Right atrium auricular region (tissue), 2 donors: ENCODE measurements around the gene FAF1. TPM values are rescaled to one million over a fixed set of nuclear protein-coding genes. Genes with fewer than 3 reads are reported as not detected.

ENCODE experiments used
- DNase-seq: peaks from one replicate; pipeline ENCODE4 v3.0.0-alpha.2; 2019; ENCODE audit warnings: low spot score
- H3K27ac ChIP-seq, 2 donors: fragments of 200-600 bp; sonication (generic); 1 replicate in 1 of 2; 2 replicates in 1 of 2; pipeline ENCODE4 v1.5.1; 2016 to 2019
- H3K27me3 ChIP-seq, 2 donors: fragments of 200-600 bp; sonication (generic); one replicate each; pipeline versions ENCODE4 v1.5.1 to v1.6.0; 2017 to 2019
- H3K36me3 ChIP-seq: fragments of 200-600 bp; sonication (generic); one replicate; pipeline ENCODE4 v1.5.1; 2016
- H3K4me1 ChIP-seq, 2 donors: fragments of 200-600 bp; sonication (generic); one replicate each; pipeline versions ENCODE4 v1.5.1 to v1.6.0; 2017 to 2019
- H3K4me3 ChIP-seq, 2 donors: fragments of 200-600 bp; sonication (generic); 1 replicate in 1 of 2; 2 replicates in 1 of 2; pipeline ENCODE4 v1.5.1; 2017 to 2019; ENCODE audit warnings: mild to moderate bottlenecking in 1 of 2, moderate library complexity in 1 of 2
- H3K9me3 ChIP-seq, 2 donors: fragments of 200-600 bp; sonication (generic); one replicate each; pipeline ENCODE4 v1.5.1; 2019
- total RNA-seq, 2 donors: library from RNA; depleted of rRNA; stranded (reverse); fragments of >200 nt; gene quantifications; one replicate each; pipeline ENCODE4 v1.1.0, GENCODE V29; 2016
- TF ChIP-seq, protein P1 (sequence below), 2 donors: fragments of 200-600 bp; sonication (generic); IDR thresholded peaks; one replicate each; pipeline ENCODE4 v1.5.1; 2019; ENCODE audit warnings: antibody characterized with exemption in 2 of 2

Gene FAF1
- total RNA-seq, 2 donors from 2014 or later, result 36.1 to 68.8 TPM

DNA sequence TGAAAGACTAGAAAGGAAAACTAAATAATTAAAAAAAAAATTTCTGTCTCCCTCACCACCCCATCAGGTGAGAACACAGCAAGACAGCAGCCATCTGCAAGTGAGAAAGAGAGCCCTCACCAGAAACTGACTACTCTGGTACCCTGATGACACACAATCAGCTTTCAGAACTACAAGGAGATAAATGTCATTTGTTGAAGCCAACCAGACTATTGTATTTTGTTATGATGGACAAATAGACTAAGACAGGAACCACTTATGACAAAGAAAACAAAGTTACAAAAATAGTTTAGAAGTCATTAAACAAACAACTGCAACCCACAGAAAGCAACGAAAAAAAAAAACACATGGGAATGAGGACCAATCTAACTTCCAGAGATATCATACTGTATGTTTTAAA is 98.3 kb downstream of the FAF1 start:
- TF ChIP-seq, protein P1, sequence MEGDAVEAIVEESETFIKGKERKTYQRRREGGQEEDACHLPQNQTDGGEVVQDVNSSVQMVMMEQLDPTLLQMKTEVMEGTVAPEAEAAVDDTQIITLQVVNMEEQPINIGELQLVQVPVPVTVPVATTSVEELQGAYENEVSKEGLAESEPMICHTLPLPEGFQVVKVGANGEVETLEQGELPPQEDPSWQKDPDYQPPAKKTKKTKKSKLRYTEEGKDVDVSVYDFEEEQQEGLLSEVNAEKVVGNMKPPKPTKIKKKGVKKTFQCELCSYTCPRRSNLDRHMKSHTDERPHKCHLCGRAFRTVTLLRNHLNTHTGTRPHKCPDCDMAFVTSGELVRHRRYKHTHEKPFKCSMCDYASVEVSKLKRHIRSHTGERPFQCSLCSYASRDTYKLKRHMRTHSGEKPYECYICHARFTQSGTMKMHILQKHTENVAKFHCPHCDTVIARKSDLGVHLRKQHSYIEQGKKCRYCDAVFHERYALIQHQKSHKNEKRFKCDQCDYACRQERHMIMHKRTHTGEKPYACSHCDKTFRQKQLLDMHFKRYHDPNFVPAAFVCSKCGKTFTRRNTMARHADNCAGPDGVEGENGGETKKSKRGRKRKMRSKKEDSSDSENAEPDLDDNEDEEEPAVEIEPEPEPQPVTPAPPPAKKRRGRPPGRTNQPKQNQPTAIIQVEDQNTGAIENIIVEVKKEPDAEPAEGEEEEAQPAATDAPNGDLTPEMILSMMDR (IDR thresholded peaks at IDR 0.05), result no peak
- Histone ChIP-seq H3K27ac (no peak overlapping the region), H3K4me3 (no peak overlapping the region), H3K27me3 (no peaks in the 10 kb centered on the region), H3K9me3 (peaks cover 0 to 19% of the 10 kb centered on the region in 2 donors), H3K4me1 (no peaks in the 10 kb centered on the region), H3K36me3 (no peaks in the 10 kb centered on the region)
- no peak for DNase-seq

- Histone ChIP-seq H3K36me3 (no peaks in the 10 kb centered on the region), H3K27me3 (no peaks in the 10 kb centered on the region)
- TF ChIP-seq, protein P1 (IDR thresholded peaks at IDR 0.05), result no peak
These were observed 99.4 kb downstream of the FAF1 start for GRCh38 chr1:50860702-50861101.

GRCh38 chr1:50860256-50860655 is 99.8 kb downstream of the FAF1 start:
- Histone ChIP-seq H3K27ac (no peak overlapping the region), H3K36me3 (no peaks in the 10 kb centered on the region), H3K9me3 (peaks cover 0 to 19% of the 10 kb centered on the region in 2 donors), H3K4me3 (no peak overlapping the region), H3K4me1 (no peaks in the 10 kb centered on the region), H3K27me3 (no peaks in the 10 kb centered on the region)
- DNase-seq, result no peak
- TF ChIP-seq, protein P1 (IDR thresholded peaks at IDR 0.05), result no peak

More at GRCh38 chr1:50860702-50861101, 99.4 kb downstream of the FAF1 start:
- Histone ChIP-seq H3K4me1 (no peaks in the 10 kb centered on the region), H3K9me3 (peaks cover 0 to 19% of the 10 kb centered on the region in 2 donors), H3K27ac (no peak overlapping the region), H3K4me3 (no peak overlapping the region)
- DNase-seq, result no peak

- Histone ChIP-seq H3K9me3 (peaks cover 0 to 19% of the 10 kb centered on the region in 2 donors), H3K27ac (no peak overlapping the region), H3K27me3 (no peaks in the 10 kb centered on the region), H3K4me3 (no peak overlapping the region), H3K4me1 (no peaks in the 10 kb centered on the region), H3K36me3 (no peaks in the 10 kb centered on the region)
- TF ChIP-seq, protein P1 (IDR thresholded peaks at IDR 0.05), result no peak
- DNase-seq, result no peak
These were observed 100.4 kb downstream of the FAF1 start for GRCh38 chr1:50859657-50860056.

GRCh38 chr1:50858761-50859160 is 101.3 kb downstream of the FAF1 start:
- TF ChIP-seq, protein P1 (IDR thresholded peaks at IDR 0.05), result no peak
- no peak overlapping the region for H3K4me3 ChIP-seq
- H3K27ac ChIP-seq, result no peak overlapping the region
- H3K27me3 ChIP-seq, result no peaks in the 10 kb centered on the region
- no peaks in the 10 kb centered on the region for H3K36me3 ChIP-seq
- DNase-seq, result no peak
- H3K9me3 ChIP-seq, result peaks cover 0 to 19% of the 10 kb centered on the region in 2 donors
- H3K4me1 ChIP-seq, result no peaks in the 10 kb centered on the region

DNA sequence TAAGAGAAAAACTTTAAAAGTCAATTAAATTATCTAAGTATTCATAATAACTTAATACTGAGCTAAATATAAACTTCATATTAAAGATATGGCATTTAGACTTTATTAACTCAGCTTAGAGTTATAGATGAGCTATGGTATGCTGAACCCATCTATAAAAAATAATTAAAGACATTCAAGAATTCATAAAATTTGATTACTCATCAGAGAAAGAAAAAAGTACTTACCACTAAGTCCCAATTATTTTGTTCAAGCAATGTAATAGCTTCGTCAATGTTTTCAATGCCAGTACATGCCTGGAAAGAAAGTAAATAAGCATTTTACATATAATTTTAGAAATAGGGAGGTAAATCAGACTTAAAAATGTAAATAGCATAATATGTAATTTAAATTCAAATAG is 102.4 kb downstream of the FAF1 start:
- TF ChIP-seq, protein P1 (IDR thresholded peaks at IDR 0.05), result no peak
- H3K27ac ChIP-seq, result no peak overlapping the region

More for the DNA sequence above, 102.4 kb downstream of the FAF1 start:
- Histone ChIP-seq H3K4me1 (no peaks in the 10 kb centered on the region), H3K4me3 (no peak overlapping the region), H3K36me3 (no peaks in the 10 kb centered on the region), H3K9me3 (peaks cover 0 to 19% of the 10 kb centered on the region in 2 donors), H3K27me3 (no peaks in the 10 kb centered on the region)
- no peak for DNase-seq
